Measurements from ENCODE around the gene NIPSNAP2.
"Not testable (repeated sequence)": the region's sequence is repeated elsewhere in the genome, so short reads cannot be mapped to it uniquely, and the experiment has no call there.

NIPSNAP2 gene

GRCh38 chr7:55983537-55983936 lies 19.2 kb downstream of the NIPSNAP2 start:
- no peaks in the 10 kb centered on the region for H3K9me3 ChIP-seq (replicated peaks; ENCODE audit: low read length)
- H3K9ac ChIP-seq (ENCODE audit: low read depth, low read length), result no peak overlapping the region
- no peaks in the 10 kb centered on the region for H3K27me3 ChIP-seq (ENCODE audit: control insufficient read depth, insufficient read depth, low read length)
- peaks cover 1% of the 10 kb centered on the region for H3K4me1 ChIP-seq (ENCODE audit: control insufficient read depth, insufficient read depth, low read length)
- no peak overlapping the region for H3K4me2 ChIP-seq (ENCODE audit: low read length)
- peaks cover 51% of the 10 kb centered on the region for H3K36me3 ChIP-seq (ENCODE audit: insufficient read depth, low read length)
- H3K4me3 ChIP-seq (ENCODE audit: low read length), result no peak overlapping the region

GRCh38 chr7:55992346-55992745 lies 28.0 kb downstream of the NIPSNAP2 start:
- no peak overlapping the region for H3K4me2 ChIP-seq (ENCODE audit: low read length)
- peaks cover 25% of the 10 kb centered on the region for H3K36me3 ChIP-seq (ENCODE audit: insufficient read depth, low read length)

DNA sequence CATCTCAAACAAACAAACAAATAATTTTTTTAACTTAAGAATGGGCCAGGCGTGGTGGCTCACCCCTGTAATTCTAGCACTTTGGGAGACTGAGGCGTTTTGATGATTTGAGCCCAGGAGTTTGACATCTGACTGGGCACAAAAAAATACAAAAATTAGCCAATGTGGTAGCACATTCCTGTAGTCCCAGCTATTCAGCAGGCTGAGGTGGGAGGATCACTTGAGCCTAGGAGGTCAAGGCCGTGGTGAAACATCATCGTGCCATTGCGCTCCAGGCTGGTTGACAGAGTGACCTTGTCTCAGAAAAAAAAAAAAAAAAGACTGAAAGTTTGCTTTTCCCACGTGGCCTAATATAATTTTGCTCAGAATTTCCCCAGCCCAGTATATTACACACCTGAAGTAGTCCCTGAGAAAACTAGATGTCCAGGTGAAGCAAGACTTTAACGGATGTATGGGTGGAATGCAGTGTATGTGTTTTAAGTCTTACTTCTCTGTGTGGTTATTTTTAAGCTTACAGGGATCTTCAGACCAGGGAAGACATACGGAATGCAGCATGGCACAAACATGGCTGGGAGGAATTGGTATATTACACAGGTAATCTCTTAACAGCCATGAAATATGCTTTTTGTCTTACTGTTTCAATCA lies 32.6 kb downstream of the NIPSNAP2 start:
- Histone ChIP-seq H3K9ac (ENCODE audit: low read depth, low read length) (no peak overlapping the region), H3K27me3 (ENCODE audit: control insufficient read depth, insufficient read depth, low read length) (no peaks in the 10 kb centered on the region), H3K4me1 (ENCODE audit: control insufficient read depth, insufficient read depth, low read length) (no peaks in the 10 kb centered on the region), H3K36me3 (ENCODE audit: insufficient read depth, low read length) (peaks cover 26% of the 10 kb centered on the region), H3K4me3 (ENCODE audit: low read length) (no peak overlapping the region), H3K9me3 (replicated peaks; ENCODE audit: low read length) (no peaks in the 10 kb centered on the region), H3K4me2 (ENCODE audit: low read length) (no peak overlapping the region)

More at GRCh38 chr7:55992346-55992745, 28.0 kb downstream of the NIPSNAP2 start:
- H3K4me1 ChIP-seq (ENCODE audit: control insufficient read depth, insufficient read depth, low read length), result no peaks in the 10 kb centered on the region
- H3K4me3 ChIP-seq (ENCODE audit: low read length), result no peak overlapping the region
- no peaks in the 10 kb centered on the region for H3K9me3 ChIP-seq (replicated peaks; ENCODE audit: low read length)
- no peaks in the 10 kb centered on the region for H3K27me3 ChIP-seq (ENCODE audit: control insufficient read depth, insufficient read depth, low read length)
- no peak overlapping the region for H3K9ac ChIP-seq (ENCODE audit: low read depth, low read length)

GRCh38 chr7:56003749-56004148 lies 39.4 kb downstream of the NIPSNAP2 start:
- H3K9me3 ChIP-seq (replicated peaks; ENCODE audit: low read length), result no peaks in the 10 kb centered on the region
- no peak overlapping the region for H3K4me2 ChIP-seq (ENCODE audit: low read length)
- H3K36me3 ChIP-seq (ENCODE audit: insufficient read depth, low read length), result peaks cover 4% of the 10 kb centered on the region
- H3K4me1 ChIP-seq (ENCODE audit: control insufficient read depth, insufficient read depth, low read length), result no peaks in the 10 kb centered on the region
- no peak overlapping the region for H3K4me3 ChIP-seq (ENCODE audit: low read length)
- no peaks in the 10 kb centered on the region for H3K27me3 ChIP-seq (ENCODE audit: control insufficient read depth, insufficient read depth, low read length)
- no peak overlapping the region for H3K9ac ChIP-seq (ENCODE audit: low read depth, low read length)

DNA sequence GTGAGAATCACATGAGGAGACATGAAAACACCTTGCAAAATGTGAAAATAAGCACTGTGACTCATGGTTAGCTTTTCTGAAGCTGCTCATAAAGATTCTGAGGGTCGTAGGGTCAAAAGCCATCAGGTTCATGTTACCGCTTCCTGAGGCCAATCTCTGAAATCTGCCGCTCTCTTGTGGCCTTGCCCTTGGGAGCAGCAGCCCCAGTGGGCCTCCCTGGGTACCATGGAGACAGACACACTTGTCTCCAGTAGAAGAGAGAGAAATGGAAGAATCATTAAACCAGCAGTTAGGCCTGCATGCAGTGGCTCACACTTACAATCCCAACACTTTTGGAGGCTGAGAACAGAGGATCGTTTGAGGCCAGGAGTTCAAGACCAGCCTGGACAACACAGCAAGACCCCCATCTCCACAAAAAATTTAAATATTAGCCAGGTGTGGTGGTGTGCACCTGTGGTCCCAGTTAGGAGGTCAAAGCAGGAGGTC lies 42.8 kb downstream of the NIPSNAP2 start:
- H3K9ac ChIP-seq (ENCODE audit: low read depth, low read length), result no peak overlapping the region
- H3K27me3 ChIP-seq (ENCODE audit: control insufficient read depth, insufficient read depth, low read length), result no peaks in the 10 kb centered on the region
- no peak overlapping the region for H3K4me2 ChIP-seq (ENCODE audit: low read length)
- H3K9me3 ChIP-seq (replicated peaks; ENCODE audit: low read length), result no peaks in the 10 kb centered on the region
- H3K4me1 ChIP-seq (ENCODE audit: control insufficient read depth, insufficient read depth, low read length), result no peaks in the 10 kb centered on the region
- peaks cover 7% of the 10 kb centered on the region for H3K36me3 ChIP-seq (ENCODE audit: insufficient read depth, low read length)
- no peak overlapping the region for H3K4me3 ChIP-seq (ENCODE audit: low read length)

DNA sequence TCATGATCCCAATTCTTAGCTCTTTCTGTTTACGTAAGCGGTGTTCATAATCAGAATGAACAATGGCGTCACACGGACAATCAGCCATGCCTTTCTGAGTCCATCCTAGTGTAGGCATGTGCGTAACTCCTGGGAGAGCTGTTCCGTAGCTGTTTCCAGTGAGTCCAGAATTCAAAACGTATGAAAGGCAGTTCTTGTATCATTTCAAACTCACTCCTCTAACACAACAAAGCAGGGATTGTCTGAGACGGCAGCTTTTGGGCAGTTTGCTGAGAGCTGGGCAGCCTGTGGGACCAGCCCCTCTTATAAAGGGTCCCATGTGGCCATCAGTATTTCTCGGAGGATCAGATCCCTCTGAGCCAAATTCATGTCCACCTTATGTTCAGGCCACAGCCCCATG lies 43.5 kb downstream of the NIPSNAP2 start:
- Histone ChIP-seq H3K4me2 (ENCODE audit: low read length) (no peak overlapping the region), H3K9me3 (replicated peaks; ENCODE audit: low read length) (no peaks in the 10 kb centered on the region), H3K4me1 (ENCODE audit: control insufficient read depth, insufficient read depth, low read length) (no peaks in the 10 kb centered on the region), H3K36me3 (ENCODE audit: insufficient read depth, low read length) (peaks cover 7% of the 10 kb centered on the region), H3K9ac (ENCODE audit: low read depth, low read length) (no peak overlapping the region), H3K27me3 (ENCODE audit: control insufficient read depth, insufficient read depth, low read length) (no peaks in the 10 kb centered on the region), H3K4me3 (ENCODE audit: low read length) (no peak overlapping the region)

- Histone ChIP-seq H3K9me3 (replicated peaks; ENCODE audit: low read length) (no peaks in the 10 kb centered on the region), H3K27me3 (ENCODE audit: control insufficient read depth, insufficient read depth, low read length) (no peaks in the 10 kb centered on the region), H3K4me3 (ENCODE audit: low read length) (no peak overlapping the region), H3K4me1 (ENCODE audit: control insufficient read depth, insufficient read depth, low read length) (no peaks in the 10 kb centered on the region), H3K36me3 (ENCODE audit: insufficient read depth, low read length) (peaks cover 15% of the 10 kb centered on the region), H3K9ac (ENCODE audit: low read depth, low read length) (no peak overlapping the region), H3K4me2 (ENCODE audit: low read length) (no peak overlapping the region)
These were observed 45.3 kb downstream of the NIPSNAP2 start for GRCh38 chr7:56009695-56010094.

GRCh38 chr7:56017015-56017414 lies 52.6 kb downstream of the NIPSNAP2 start:
- not testable (repeated sequence) for H3K4me3 ChIP-seq (ENCODE audit: low read length); H3K4me1 ChIP-seq (ENCODE audit: control insufficient read depth, insufficient read depth, low read length); H3K9me3 ChIP-seq (replicated peaks; ENCODE audit: low read length); H3K4me2 ChIP-seq (ENCODE audit: low read length); H3K9ac ChIP-seq (ENCODE audit: low read depth, low read length); H3K27me3 ChIP-seq (ENCODE audit: control insufficient read depth, insufficient read depth, low read length)
- peaks cover 16% of the 10 kb centered on the region for H3K36me3 ChIP-seq (ENCODE audit: insufficient read depth, low read length)

DNA sequence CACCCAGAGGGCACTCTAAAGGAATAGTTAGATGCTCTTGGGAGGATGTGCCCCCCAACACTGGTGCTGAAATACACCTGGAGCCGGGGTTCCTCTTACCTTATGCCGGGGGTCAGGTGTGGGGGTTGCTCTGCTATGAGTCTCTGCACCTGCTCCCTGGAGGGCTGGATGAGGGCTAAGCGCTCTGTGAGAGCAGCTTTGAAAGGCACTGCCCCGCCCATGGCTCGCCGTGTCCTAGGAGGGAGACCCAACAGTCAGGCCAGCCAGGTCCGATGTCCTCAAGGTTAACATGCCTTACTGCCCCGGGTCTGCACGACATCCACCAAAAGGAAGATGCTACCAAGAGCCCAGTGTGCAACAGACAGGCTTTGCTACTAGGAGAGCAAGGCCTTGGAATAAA lies 55.1 kb downstream of the NIPSNAP2 start:
- no peak overlapping the region for H3K4me3 ChIP-seq (ENCODE audit: low read length)
- H3K4me1 ChIP-seq (ENCODE audit: control insufficient read depth, insufficient read depth, low read length), result no peaks in the 10 kb centered on the region
- peaks cover 11% of the 10 kb centered on the region for H3K36me3 ChIP-seq (ENCODE audit: insufficient read depth, low read length)
- no peak overlapping the region for H3K4me2 ChIP-seq (ENCODE audit: low read length)
- H3K9ac ChIP-seq (ENCODE audit: low read depth, low read length), result no peak overlapping the region
- H3K27me3 ChIP-seq (ENCODE audit: control insufficient read depth, insufficient read depth, low read length), result no peaks in the 10 kb centered on the region
- H3K9me3 ChIP-seq (replicated peaks; ENCODE audit: low read length), result no peaks in the 10 kb centered on the region

- peaks cover 8% of the 10 kb centered on the region for H3K36me3 ChIP-seq (ENCODE audit: insufficient read depth, low read length)
- no peak overlapping the region for H3K9ac ChIP-seq (ENCODE audit: low read depth, low read length)
- H3K27me3 ChIP-seq (ENCODE audit: control insufficient read depth, insufficient read depth, low read length), result no peaks in the 10 kb centered on the region
- H3K4me2 ChIP-seq (ENCODE audit: low read length), result no peak overlapping the region
- no peaks in the 10 kb centered on the region for H3K9me3 ChIP-seq (replicated peaks; ENCODE audit: low read length)
- H3K4me1 ChIP-seq (ENCODE audit: control insufficient read depth, insufficient read depth, low read length), result no peaks in the 10 kb centered on the region
- H3K4me3 ChIP-seq (ENCODE audit: low read length), result no peak overlapping the region
These were observed 59.1 kb downstream of the NIPSNAP2 start for GRCh38 chr7:56023500-56023899.

DNA sequence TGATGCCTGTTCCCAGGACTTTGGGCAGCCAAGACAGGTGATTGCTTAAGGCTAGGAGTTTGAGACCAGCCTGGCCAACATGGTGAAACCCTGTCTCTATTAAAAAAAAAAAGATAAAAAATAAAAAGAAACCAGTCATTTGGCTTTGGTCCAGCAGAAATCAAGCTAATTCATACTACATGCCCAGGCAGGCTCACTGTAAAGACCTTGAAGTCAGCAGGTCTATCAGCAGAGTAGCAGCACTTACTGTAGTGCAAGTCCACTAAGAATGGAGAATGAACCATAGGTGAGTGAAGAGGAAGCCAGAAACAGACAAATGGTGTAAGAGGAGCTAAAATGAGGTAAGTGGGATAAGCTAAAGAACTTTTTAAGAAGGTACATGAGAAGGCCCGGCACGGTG lies 62.2 kb downstream of the NIPSNAP2 start:
- Histone ChIP-seq H3K4me2 (ENCODE audit: low read length) (no peak overlapping the region), H3K4me1 (ENCODE audit: control insufficient read depth, insufficient read depth, low read length) (no peaks in the 10 kb centered on the region), H3K27me3 (ENCODE audit: control insufficient read depth, insufficient read depth, low read length) (no peaks in the 10 kb centered on the region), H3K4me3 (ENCODE audit: low read length) (no peak overlapping the region), H3K36me3 (ENCODE audit: insufficient read depth, low read length) (peaks cover 17% of the 10 kb centered on the region), H3K9ac (ENCODE audit: low read depth, low read length) (no peak overlapping the region), H3K9me3 (replicated peaks; ENCODE audit: low read length) (no peaks in the 10 kb centered on the region)

DNA sequence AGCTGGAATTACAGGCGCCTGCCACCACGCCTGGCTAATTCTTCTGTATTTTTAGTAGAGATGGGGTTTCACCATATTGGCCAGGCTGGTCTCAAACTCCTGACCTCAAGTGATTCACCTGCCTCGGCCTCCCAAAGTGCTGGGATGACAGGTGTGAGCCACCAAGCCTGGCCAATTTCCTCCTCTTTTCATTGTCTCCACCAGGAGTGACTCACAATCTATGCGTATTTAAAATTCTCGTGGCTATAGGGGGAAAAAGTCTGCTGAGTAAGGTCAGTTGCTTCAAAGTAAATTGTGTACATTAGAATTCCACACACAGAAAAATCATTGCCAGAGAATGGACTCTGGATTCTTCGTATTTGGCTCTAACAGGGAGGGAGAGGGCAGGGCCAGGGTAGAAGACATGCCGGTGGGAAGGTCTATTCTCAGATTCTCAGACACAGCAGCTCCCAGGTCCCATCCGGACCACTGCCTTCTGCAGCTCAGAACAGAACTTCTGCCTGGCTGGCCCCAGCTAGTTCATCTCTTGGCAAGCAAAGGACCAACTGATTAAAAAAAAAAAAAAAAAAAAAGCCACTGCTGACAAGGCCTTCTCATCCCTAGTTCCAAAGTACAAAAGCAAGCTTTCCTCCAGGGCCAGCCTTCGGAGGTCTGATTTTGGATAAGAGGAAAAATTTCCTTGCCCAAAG lies 64.7 kb downstream of the NIPSNAP2 start:
- Histone ChIP-seq H3K4me1 (ENCODE audit: control insufficient read depth, insufficient read depth, low read length) (no peaks in the 10 kb centered on the region), H3K27me3 (ENCODE audit: control insufficient read depth, insufficient read depth, low read length) (no peaks in the 10 kb centered on the region)

More for the DNA sequence above, 64.7 kb downstream of the NIPSNAP2 start:
- H3K4me3 ChIP-seq (ENCODE audit: low read length), result no peak overlapping the region
- H3K9ac ChIP-seq (ENCODE audit: low read depth, low read length), result no peak overlapping the region
- no peaks in the 10 kb centered on the region for H3K9me3 ChIP-seq (replicated peaks; ENCODE audit: low read length)
- H3K36me3 ChIP-seq (ENCODE audit: insufficient read depth, low read length), result peaks cover 15% of the 10 kb centered on the region
- H3K4me2 ChIP-seq (ENCODE audit: low read length), result no peak overlapping the region
